HG02642 (cell line): Measurements from ENCODE around the gene PPRC1.

Source experiments
- ATAC-seq: cut with Tn5 transposase; IDR thresholded peaks from one replicate; pipeline ENCODE4 v1.9.1; 2021; ENCODE audit warnings: mild to moderate bottlenecking; ENCODE audit not compliant: unreplicated experiment, poor library complexity

Gene PPRC1

GRCh38 chr10:102132563-102133372 is at the start of gene PPRC1:
Gene PPRC1 (plus strand): TSS chr10:102133040. CDS start chr10:102133069, 29 bp downstream.
- ATAC-seq: peak; percentile 94

- ATAC-seq: no peak
These were observed 49.3 kb upstream of the PPRC1 start for GRCh38 chr10:102083541-102083940.

- ATAC-seq: no peak
These were observed 47.5 kb upstream of the PPRC1 start for GRCh38 chr10:102085336-102085735.

GRCh38 chr10:102086196-102086595 is 46.6 kb upstream of the PPRC1 start:
- ATAC-seq: no peak

- no peak for ATAC-seq
These were observed 42.1 kb upstream of the PPRC1 start for GRCh38 chr10:102090772-102091171.

GRCh38 chr10:102096449-102096848 is 36.4 kb upstream of the PPRC1 start:
- ATAC-seq: no peak

- no peak for ATAC-seq
These were observed 31.7 kb upstream of the PPRC1 start for GRCh38 chr10:102101152-102101551.

- no peak for ATAC-seq
These were observed 30.4 kb upstream of the PPRC1 start for GRCh38 chr10:102102421-102102820.

GRCh38 chr10:102106998-102107397 is 25.8 kb upstream of the PPRC1 start:
- ATAC-seq: no peak

GRCh38 chr10:102109166-102110116 is 23.4 kb upstream of the PPRC1 start:
- ATAC-seq: no peak

GRCh38 chr10:102111276-102111675 is 21.6 kb upstream of the PPRC1 start:
- no peak for ATAC-seq

GRCh38 chr10:102112210-102112817 is 20.5 kb upstream of the PPRC1 start:
- ATAC-seq: no peak

- ATAC-seq: no peak
These were observed 19.4 kb upstream of the PPRC1 start for GRCh38 chr10:102113261-102113955.

- peak; percentile 19 for ATAC-seq
These were observed 18.6 kb upstream of the PPRC1 start for GRCh38 chr10:102113956-102114857.

GRCh38 chr10:102114861-102115618 is 17.8 kb upstream of the PPRC1 start:
- ATAC-seq: peak; percentile 73

- ATAC-seq: no peak
These were observed 17.1 kb upstream of the PPRC1 start for GRCh38 chr10:102115775-102116174.

- no peak for ATAC-seq
These were observed 16.2 kb upstream of the PPRC1 start for GRCh38 chr10:102116656-102117055.

GRCh38 chr10:102117391-102118159 is 15.3 kb upstream of the PPRC1 start:
- no peak for ATAC-seq
